ENCODE data around the gene CTSH.
"Not testable (repeated sequence)": the region's sequence is repeated elsewhere in the genome, so short reads cannot be mapped to it uniquely, and the experiment has no call there.

CTSH gene

GRCh38 chr15:78904599-78905358 lies 40.1 kb downstream of the CTSH start:
- H3K4me3 ChIP-seq (ENCODE audit: low read depth, low read length): no peak overlapping the region
- no peak for DNase-seq (ENCODE audit: low read depth)
- TF ChIP-seq CTCF (IDR thresholded peaks at IDR 0.05; ENCODE audit: low read depth, low read length, missing control alignments): no peak

GRCh38 chr15:78902281-78903032 lies 42.4 kb downstream of the CTSH start:
- H3K4me3 ChIP-seq (ENCODE audit: low read depth, low read length); DNase-seq (ENCODE audit: low read depth): not testable (repeated sequence)

GRCh38 chr15:78900819-78901533 lies 43.9 kb downstream of the CTSH start:
- not testable (repeated sequence) for H3K4me3 ChIP-seq (ENCODE audit: low read depth, low read length); DNase-seq (ENCODE audit: low read depth)

GRCh38 chr15:78898540-78898939 lies 46.3 kb downstream of the CTSH start:
- TF ChIP-seq CTCF (IDR thresholded peaks at IDR 0.05; ENCODE audit: low read depth, low read length, missing control alignments): no peak
- DNase-seq (ENCODE audit: low read depth): no peak
- no peak overlapping the region for H3K4me3 ChIP-seq (ENCODE audit: low read depth, low read length)

GRCh38 chr15:78895471-78895870 lies 49.4 kb downstream of the CTSH start:
- TF ChIP-seq CTCF (IDR thresholded peaks at IDR 0.05; ENCODE audit: low read depth, low read length, missing control alignments): no peak
- DNase-seq (ENCODE audit: low read depth): no peak
- no peak overlapping the region for H3K4me3 ChIP-seq (ENCODE audit: low read depth, low read length)

- H3K4me3 ChIP-seq (ENCODE audit: low read depth, low read length): no peak overlapping the region
- TF ChIP-seq CTCF (IDR thresholded peaks at IDR 0.05; ENCODE audit: low read depth, low read length, missing control alignments): no peak
- no peak for DNase-seq (ENCODE audit: low read depth)
These were observed 51.3 kb downstream of the CTSH start for GRCh38 chr15:78893538-78893937.

GRCh38 chr15:78889000-78889399 lies 55.8 kb downstream of the CTSH start:
- TF ChIP-seq CTCF (IDR thresholded peaks at IDR 0.05; ENCODE audit: low read depth, low read length, missing control alignments): no peak
- H3K4me3 ChIP-seq (ENCODE audit: low read depth, low read length): no peak overlapping the region
- DNase-seq (ENCODE audit: low read depth): no peak

All from GM12864 (cell line).